Muscle layer of duodenum (tissue), 2 donors: ENCODE measurements around the gene TMC8.
"Not testable (repeated sequence)": the region's sequence is repeated elsewhere in the genome, so short reads cannot be mapped to it uniquely, and the experiment has no call there.

ENCODE experiments used
- H3K27ac ChIP-seq: one replicate; pipeline ENCODE4 v1.7.0; 2013; ENCODE audit warnings: mild to moderate bottlenecking, low read length
- H3K27me3 ChIP-seq: one replicate; pipeline ENCODE4 v1.7.0; 2013; ENCODE audit warnings: low read depth, mild to moderate bottlenecking, control low read depth, low read length
- H3K36me3 ChIP-seq, 2 donors: one replicate each; pipeline ENCODE4 v1.7.0; 2013; ENCODE audit warnings: low read length in 2 of 2, control low read depth in 1 of 2, mild to moderate bottlenecking in 1 of 2; ENCODE audit not compliant: insufficient read depth in 2 of 2, control insufficient read depth in 1 of 2
- H3K4me1 ChIP-seq, 2 donors: one replicate each; pipeline ENCODE4 v1.7.0; 2013; ENCODE audit warnings: low read length in 2 of 2, mild to moderate bottlenecking in 2 of 2, control low read depth in 1 of 2, moderate library complexity in 1 of 2; ENCODE audit not compliant: insufficient read depth in 2 of 2, control insufficient read depth in 1 of 2
- H3K4me3 ChIP-seq, 2 donors: one replicate each; pipeline ENCODE4 v1.7.0; 2013; ENCODE audit warnings: low read length in 2 of 2, low read depth in 1 of 2, mild to moderate bottlenecking in 1 of 2
- H3K9me3 ChIP-seq, 2 donors: one replicate each; pipeline ENCODE4 v1.7.0; 2013; ENCODE audit warnings: low read length in 2 of 2, control low read depth in 1 of 2, mild to moderate bottlenecking in 1 of 2; ENCODE audit not compliant: control insufficient read depth in 1 of 2
- donor health status: healthy.

The TMC8 gene

GRCh38 chr17:78110363-78111015, 20.1 kb upstream of the TMC8 start:
- Histone ChIP-seq H3K4me3 (no peak overlapping the region), H3K27ac (no peak overlapping the region), H3K4me1 (peaks cover 0 to 14% of the 10 kb centered on the region in 2 donors), H3K27me3 (no peaks in the 10 kb centered on the region), H3K36me3 (peaks cover 12 to 14% of the 10 kb centered on the region in 2 donors), H3K9me3 (no peaks in the 10 kb centered on the region)

DNA sequence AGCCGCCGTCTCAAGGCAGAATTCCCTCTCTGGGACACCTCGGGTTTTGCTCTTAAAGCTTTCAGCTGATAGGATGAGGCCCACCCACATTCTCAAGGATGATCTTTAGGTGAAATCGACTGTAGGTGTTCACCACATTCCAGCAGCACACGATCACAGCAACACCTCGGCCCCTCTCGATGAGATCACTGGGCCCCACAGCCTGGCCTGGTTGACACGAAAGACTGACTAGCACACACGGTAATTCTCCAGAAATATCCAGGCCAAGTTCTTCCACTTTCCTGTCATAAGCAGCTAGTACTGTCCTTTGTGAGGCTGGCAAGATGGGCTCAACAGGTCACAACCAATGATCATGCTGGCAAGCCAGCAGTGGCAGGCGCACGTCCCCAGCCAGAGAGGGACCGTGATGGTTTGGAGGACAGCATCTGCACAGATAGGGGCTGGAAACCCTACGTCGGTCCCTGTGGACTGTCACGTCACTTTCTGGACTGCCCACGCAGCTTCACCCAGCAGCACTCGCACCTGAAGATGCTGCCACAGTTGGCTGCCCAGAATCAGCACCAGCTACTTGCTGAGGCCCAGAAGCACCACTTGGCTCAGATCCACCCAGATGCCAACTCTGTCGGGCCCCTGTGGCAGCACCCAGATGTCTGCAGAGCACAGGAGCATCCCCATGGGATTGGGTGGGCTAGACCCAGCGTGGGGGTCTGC, 19.4 kb upstream of the TMC8 start:
- Histone ChIP-seq H3K27ac (no peak overlapping the region), H3K9me3 (no peaks in the 10 kb centered on the region), H3K4me3 (no peak overlapping the region), H3K4me1 (peaks cover 0 to 14% of the 10 kb centered on the region in 2 donors), H3K36me3 (peaks cover 12 to 14% of the 10 kb centered on the region in 2 donors), H3K27me3 (no peaks in the 10 kb centered on the region)

- Histone ChIP-seq H3K27ac (no peak overlapping the region), H3K9me3 (no peaks in the 10 kb centered on the region), H3K4me1 (peaks cover 0 to 14% of the 10 kb centered on the region in 2 donors), H3K27me3 (no peaks in the 10 kb centered on the region), H3K36me3 (peaks cover 12 to 14% of the 10 kb centered on the region in 2 donors), H3K4me3 (no peak overlapping the region)
Observed at GRCh38 chr17:78111727-78112517, 18.6 kb upstream of the TMC8 start.

DNA sequence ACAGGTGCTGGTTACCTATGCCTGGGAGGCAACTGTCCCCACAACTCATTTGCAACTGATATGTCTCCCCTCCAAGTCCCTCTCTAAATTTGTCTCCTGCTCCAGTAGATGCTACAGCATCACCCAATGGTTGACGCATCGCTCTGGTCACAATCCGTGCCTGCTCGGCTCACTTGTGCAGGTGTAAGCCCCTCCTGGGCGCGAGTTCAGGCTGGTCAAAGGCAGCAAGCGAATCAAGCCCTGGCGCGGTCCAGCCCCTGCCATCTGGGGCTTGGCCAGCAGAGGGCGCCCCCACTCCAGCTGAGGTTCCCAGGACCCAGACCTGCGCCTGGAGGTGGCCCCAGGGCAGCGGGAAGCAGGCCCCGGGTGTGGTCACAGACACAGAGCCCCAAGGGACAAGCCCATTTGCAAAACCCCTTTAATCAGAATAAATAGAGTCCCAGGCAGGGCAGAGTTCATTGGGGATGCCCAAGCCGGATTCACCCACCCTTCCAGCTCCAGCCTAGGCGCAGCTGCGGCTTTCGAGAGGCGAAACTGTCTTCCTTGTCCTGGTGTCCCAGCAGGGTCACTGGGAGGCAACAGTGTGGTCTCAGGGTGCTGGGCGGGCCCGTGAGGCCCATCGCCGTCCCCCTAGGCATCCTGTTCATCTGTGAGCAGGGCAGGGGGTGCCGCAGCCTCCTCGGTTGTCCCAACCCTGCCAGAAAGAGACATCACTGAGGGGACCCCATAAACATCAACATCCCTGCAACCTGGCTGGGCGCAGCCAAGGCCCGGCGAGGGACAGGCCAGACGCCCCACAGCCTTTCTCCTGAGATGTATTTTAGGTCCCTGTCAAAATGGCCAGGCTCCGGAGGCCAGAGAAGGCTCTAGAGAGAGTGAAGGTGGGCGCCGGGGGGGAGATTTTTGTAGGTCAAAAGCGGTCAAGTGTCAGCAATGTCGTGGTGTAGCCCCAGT, 17.8 kb upstream of the TMC8 start:
- Histone ChIP-seq H3K36me3 (peaks cover 9 to 14% of the 10 kb centered on the region in 2 donors), H3K4me1 (peaks cover 0 to 11% of the 10 kb centered on the region in 2 donors), H3K27me3 (no peaks in the 10 kb centered on the region), H3K27ac (no peak overlapping the region), H3K9me3 (no peaks in the 10 kb centered on the region), H3K4me3 (no peak overlapping the region)

- Histone ChIP-seq H3K27ac (no peak overlapping the region), H3K4me1 (peaks cover 0 to 11% of the 10 kb centered on the region in 2 donors)
Observed at GRCh38 chr17:78113804-78114785, 16.5 kb upstream of the TMC8 start.

DNA sequence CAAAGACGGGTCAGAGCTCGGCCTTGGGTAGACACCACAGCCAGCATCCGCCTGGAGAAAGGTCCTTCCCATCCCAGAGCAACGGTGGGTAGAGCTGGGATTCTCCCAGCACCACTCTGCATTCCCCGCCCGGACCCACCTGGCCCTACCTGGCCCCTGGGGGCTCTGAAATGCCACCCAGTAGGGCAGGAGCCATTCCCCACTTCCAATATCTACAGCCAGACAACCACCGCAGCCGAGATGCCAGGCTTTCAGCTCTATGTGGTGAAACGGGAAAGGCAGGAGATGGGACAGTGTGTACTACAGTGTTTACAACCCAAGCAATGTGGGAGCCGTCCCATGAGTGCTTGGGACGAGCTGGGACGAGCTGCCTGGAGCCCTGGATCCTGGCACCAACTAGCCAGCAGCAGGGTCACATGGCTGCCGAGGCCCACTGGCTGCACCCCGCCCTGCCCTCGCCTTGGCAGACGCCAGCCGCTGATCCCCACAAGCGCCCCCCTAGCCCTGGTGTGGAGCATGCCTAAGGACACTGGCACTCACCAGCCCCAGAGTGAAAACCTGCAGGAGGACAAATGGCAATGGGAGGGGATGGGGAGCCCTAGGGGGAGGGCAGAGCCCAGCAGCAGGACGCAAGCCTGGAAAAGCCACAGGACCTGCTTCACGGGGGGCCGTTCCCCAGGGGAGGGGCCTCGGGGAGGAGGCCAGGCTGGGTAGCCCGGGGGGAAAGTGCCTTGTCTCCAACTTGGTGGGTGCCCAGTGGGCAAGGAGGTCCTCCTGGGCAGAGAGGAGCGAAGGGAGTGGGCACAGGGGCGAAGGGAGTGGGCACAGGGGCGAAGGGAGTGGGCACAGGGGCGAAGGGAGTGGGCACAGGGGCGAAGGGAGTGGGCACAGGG, 15.5 kb upstream of the TMC8 start:
- H3K27ac ChIP-seq = no peak overlapping the region
- H3K4me3 ChIP-seq = no peak overlapping the region
- H3K27me3 ChIP-seq = no peaks in the 10 kb centered on the region
- H3K36me3 ChIP-seq = peaks cover 0 to 14% of the 10 kb centered on the region in 2 donors
- H3K9me3 ChIP-seq = no peaks in the 10 kb centered on the region
- peaks cover 0 to 11% of the 10 kb centered on the region in 2 donors for H3K4me1 ChIP-seq

More at GRCh38 chr17:78113804-78114785, 16.5 kb upstream of the TMC8 start:
- Histone ChIP-seq H3K9me3 (no peaks in the 10 kb centered on the region), H3K4me3 (no peak overlapping the region), H3K36me3 (peaks cover 5 to 14% of the 10 kb centered on the region in 2 donors), H3K27me3 (no peaks in the 10 kb centered on the region)

DNA sequence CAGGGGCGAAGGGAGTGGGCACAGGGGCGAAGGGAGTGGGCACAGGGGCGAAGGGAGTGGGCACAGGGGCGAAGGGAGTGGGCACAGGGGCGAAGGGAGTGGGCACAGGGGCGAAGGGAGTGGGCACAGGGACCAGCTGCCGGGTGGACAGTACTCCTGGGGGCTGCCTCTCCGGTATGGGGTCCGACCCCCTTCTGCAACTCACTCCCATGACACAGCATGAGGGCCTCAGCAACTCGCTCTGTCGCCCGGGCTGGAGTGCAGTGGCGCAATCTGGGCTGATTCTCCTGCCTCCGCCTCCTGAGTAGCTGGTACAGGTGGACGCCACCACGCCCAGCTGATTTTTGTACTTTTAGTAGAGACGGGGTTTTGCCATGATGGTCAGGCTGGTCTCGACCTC, 14.8 kb upstream of the TMC8 start:
- H3K4me1 ChIP-seq = peaks cover 0 to 11% of the 10 kb centered on the region in 2 donors
- H3K9me3 ChIP-seq, H3K27ac ChIP-seq, H3K27me3 ChIP-seq, H3K4me3 ChIP-seq: not testable (repeated sequence)
- peaks cover 0 to 12% of the 10 kb centered on the region in 2 donors for H3K36me3 ChIP-seq

DNA sequence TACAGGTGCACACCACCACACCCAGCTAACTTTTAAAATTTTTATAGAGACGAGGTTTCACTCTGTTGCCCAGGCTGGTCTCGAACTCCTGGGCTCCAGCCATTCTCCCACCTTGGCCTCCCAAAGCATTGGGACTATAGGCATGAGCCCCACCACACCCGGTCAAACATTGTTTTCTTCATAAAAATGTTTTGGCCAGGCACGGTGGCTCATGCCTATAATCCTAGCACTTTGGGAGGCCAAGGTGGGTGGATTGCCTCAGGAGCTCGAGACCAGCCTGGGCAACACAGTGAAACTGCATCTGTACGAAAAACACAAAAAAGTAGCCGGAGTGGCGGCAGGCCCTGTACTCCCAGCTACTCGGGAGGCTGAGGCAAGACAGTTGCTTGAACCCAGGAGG, 14.2 kb upstream of the TMC8 start:
- Histone ChIP-seq H3K9me3 (no peaks in the 10 kb centered on the region), H3K27ac (no peak overlapping the region), H3K4me1 (peaks cover 0 to 11% of the 10 kb centered on the region in 2 donors), H3K27me3 (no peaks in the 10 kb centered on the region), H3K36me3 (peaks cover 0 to 6% of the 10 kb centered on the region in 2 donors), H3K4me3 (no peak overlapping the region)
